Pons (tissue), 1 donor: ENCODE measurements around the gene PIK3R3.

Experiments used
- DNase-seq: peaks from one replicate; pipeline ENCODE4 v3.0.0-alpha.2; 2016; ENCODE audit warnings: low spot score

PIK3R3 gene

DNA sequence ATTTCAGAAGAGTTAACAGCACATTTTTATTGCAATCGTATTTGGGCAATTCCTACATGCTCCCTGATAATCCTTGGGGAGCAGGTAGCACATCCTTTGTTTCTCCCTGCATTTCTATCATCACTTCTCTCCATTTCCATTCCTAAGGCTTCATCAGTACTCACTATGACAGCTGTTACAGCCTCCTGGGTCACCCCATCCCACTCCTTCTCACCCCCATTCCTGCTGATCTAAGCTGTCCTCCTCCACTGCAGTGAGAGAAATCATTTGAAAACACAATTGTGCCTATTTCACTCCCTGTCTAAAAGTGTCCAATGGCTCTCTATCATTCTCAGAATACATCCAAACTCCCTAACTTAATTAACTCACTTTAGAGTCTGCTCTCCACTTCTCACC is 25.5 kb upstream of the PIK3R3 start:
- DNase-seq = no peak

DNA sequence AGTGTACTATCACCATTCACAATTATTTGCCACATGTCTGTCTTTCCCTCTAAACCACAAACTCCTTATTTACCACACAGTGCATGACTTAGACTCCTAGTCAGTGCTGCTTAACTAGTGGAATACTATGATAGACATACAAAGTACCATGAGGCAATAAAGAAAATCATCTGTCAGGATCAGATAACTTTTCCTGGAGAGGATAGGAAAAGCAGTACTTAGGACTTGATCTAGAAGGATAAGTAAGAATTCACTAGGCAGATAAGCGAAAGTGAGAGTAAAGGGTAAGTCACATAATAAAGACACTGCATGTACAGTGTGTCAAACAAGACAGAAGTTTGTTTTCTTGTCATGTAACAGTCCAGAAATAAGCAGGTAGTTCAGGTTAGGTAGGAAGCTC is 21.3 kb upstream of the PIK3R3 start:
- no peak for DNase-seq

GRCh38 chr1:46153228-46153627 is 20.8 kb upstream of the PIK3R3 start:
- no peak for DNase-seq

DNA sequence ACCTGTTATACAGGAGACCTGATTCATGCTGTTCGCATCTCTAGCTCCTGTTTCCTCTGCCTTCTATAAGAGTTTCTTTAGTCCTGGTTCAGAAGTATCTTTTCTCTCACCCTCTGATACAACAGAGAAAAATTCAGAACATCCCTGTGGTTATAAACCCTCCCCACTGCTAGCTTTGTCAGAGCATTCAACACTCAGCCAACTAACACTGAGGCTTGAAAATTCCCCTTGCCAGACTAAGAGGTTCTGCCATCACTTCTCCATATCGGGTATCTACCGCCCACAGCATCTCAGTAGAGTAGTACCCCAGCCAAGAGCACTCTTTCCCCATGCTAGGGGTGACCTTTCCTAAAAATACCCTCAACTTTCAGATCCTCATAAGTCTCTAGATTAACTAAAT is 19.6 kb upstream of the PIK3R3 start:
- no peak for DNase-seq

GRCh38 chr1:46150085-46150484 is 17.7 kb upstream of the PIK3R3 start:
- DNase-seq = no peak

- no peak for DNase-seq
Measured at GRCh38 chr1:46148318-46148717, 15.9 kb upstream of the PIK3R3 start.

GRCh38 chr1:46137916-46138315 is 5.5 kb upstream of the PIK3R3 start:
- no peak for DNase-seq

DNA sequence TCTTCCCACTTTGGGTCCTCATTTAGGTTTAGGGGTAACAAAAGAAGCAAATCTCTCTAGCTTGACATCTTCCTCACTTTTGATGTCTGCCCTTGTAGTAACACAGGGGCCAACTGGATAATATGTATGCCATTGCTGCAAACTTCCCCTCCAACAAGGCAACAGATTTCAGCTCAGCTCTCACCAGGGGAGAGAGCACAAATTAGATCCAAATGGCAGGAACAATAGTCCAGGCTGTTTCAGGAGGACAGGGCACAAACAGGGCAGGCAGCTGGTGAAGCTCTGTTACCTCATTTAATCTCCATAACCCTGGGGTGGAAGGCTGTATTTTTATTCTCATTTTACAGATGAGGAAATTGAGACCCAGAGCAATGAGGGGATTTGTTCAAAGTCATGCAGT is 4.3 kb upstream of the PIK3R3 start:
- DNase-seq = no peak

DNA sequence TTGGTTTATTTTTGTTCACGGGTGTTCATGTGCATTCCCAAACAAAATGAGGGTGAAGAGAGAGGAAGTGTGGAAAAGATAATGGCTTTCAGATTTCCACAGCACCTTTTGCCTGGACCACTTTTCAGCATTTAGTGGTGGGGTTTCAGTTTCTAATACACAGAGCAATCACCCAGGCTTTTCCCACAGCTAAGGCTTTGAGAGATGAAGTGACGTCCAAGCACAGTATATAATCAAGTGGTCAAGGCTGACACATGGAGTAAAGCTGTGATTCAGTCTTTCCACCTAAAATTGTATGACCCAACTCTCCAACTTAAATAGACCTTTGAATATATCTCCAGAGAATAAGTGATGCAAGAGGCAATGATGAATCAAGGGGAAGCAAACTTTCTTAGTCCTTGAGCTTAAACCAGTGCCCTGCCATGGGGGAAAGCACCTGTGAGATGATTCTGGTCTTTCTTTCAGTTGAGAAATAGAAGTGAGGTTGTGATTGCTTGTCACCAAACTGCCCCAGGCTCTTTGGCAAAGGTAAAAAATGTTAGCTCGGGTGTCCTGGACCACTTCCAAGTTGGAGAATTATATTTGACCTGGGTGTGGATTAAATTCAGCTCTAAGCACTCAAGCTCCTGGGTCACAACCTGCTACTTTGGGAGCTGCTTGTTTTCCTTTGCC is 2.4 kb upstream of the PIK3R3 start:
- no peak for DNase-seq

DNA sequence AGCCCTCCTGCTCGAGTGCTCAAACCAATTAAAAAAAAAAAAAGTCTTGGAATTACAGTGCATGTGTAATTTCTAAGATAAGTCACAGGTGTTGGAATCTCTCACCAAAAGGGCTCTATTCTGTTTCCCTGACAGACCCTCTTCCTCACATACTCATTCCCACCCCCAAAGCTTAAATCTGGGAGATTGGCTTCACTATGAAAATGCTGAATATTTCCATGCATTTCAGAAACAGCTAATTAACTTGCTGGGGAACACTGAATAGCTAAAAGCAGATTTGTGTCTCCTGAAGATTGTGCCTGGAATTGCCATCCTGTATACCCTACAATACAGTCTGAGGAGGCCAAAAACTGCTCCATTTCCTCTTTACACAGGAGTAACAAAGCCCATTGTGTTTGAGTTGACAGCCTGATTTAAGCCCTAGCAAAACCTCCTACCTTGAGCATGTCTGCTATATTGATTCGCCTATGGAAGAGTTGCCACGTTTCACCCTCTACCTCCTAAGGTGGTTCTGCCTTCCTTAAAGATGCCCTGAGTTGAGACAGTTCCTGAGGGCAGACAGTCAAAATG is 1.4 kb upstream of the PIK3R3 start:
- peak; percentile 19 for DNase-seq

DNA sequence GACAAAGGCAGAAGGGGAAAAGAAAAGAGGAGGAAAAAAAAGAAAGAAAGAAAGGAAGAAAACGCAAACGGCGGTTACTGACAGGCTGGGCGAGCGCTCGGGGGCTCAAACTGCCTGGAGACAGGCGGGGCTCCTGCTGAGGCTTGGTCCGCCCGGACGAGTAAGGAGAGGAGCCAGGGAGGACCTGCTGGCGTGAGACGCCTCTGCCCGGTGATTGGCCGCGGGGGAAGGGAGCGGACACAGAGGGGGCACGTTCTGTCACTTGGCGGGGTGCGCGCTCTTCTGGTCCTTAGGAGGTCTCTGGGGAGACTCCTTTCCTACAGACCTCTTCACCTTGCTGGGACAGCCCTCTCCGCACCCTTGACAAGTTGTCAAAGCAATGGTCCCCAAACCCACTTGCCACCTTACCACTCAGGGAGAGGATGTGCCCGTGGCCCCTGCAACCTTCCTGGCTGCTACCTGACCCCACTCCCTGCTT is 791 bp upstream of the PIK3R3 start:
- no peak for DNase-seq

DNA sequence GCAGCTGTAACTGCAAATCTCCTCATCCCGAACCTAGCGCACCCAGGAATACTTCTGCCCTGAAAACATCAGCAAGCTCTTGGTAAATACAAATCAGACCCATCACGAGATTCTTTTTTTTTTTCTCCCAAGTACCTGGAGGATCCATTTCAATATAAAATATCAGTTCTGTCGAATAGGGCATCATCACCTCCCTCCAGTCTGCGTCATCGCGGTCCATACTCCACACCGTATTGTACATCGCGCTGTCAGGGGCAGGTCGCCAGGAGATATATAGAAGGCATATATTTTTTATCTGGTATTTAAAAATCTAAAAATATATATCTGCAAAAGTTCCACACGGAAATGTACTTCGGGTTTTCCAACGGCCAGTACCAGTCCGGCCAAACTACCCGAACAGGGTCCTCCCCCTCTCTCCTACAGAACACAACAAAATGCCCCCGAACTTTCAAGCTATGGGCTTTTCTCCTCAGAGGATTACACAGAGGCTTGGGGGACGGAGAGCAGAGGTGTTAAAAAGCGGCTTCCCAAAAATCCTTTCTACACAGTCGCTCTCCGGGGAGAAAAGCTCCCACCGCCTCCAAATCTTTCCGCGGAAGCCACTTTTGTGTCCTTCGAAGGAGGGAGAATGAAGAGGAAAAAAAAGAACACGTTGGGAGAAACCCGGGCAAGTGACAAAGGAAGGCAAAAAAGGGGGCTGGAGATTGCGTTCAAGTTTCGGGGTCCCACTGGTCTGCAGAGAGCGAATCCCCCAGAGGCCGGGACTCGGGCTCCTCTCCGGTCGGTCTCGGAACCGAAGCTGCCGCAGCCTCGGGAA is 509 bp downstream of the PIK3R3 start:
- peak; percentile 35 for DNase-seq

DNA sequence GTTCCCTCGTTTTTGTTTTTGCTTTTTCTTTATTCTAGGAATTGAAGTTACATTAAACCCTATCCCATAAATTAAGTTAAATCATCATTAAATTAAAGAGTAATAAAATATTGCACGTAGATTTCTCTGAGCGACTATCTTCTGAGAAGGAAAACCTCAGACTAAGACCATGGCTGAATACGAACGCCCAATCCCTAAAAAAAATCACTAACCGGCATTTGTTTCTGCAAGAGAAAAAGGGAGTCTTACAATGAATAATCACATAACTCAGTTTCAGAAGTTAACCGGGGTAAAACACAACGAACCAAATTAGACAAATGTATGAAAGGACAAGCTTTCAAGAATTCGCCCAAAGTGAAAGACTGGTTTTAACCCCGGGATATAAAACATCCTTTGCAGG is 1.3 kb downstream of the PIK3R3 start:
- DNase-seq = peak; percentile 30

- peak; percentile 28 for DNase-seq
Measured at GRCh38 chr1:46130606-46131005, 1.8 kb downstream of the PIK3R3 start.

DNA sequence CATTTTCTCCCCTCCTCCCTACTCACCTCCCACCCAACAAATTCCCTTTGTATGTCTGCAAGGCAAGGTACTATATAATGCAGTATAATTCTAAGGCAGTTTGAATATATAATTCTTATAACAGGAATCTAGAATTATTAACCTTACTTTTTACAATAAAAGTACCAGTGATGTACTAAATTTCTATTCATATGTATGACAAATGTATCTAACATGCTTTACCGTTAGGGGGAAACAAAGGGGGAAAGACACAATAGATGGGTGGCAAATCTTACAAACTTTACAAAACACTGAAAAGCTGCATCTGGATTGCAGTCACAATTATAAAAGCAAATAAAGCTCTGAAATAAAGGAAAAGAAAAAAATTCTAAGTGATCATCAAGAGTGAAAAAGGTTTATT is 2.3 kb downstream of the PIK3R3 start:
- DNase-seq = no peak

GRCh38 chr1:46128344-46128743 is 4.1 kb downstream of the PIK3R3 start:
- no peak for DNase-seq

DNA sequence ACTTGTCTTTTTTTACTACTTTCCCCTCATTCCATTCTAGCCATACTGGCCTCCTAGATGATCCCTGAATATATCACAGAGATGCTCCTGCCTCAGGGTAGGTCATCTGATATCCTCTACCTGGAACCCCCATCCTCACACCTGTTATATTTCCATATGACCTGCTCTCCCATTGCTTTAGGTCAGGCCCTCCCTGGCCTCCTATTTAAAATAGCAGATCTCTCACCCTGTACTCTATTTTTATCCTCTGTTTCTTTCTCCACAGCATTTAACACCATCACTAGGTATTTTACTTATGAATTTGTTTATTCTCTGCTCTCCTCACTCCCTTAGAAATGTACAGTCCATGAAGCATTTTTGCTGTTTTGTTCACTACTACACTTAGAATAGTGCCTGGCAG is 13.6 kb downstream of the PIK3R3 start:
- DNase-seq = no peak

- DNase-seq = no peak
Measured at GRCh38 chr1:46117810-46118494, 14.5 kb downstream of the PIK3R3 start.

DNA sequence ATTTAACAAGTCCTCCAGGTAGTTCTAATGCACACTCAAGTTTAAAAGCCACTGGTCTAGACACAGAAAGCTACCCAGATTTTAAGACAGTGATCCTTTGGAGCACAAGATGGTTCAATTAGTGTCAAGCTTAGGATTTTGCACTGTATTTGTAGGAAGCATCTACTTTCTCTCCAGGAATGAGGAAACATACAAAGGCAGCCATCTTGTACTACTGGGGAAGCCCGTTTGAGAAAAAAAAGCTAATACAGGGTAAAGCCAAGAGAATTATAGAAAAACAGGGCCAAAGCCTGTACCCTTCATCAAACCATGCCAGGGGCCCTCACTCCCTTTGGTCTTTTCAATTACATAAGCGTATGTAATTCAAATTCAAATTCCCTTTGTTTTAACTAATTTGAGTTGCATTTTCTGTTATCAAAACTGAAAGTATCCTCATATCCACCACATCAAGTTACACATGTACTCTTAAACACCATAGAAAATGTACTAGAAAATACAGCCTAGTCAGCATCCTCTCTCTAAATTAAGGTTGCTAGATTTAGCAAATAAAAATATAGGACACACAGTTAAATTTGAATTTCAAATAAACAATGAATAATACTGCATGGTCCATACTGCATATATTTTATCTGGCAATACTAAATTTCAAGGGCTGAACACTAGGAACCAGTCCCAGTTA is 17.4 kb downstream of the PIK3R3 start:
- no peak for DNase-seq

GRCh38 chr1:46113948-46114347 is 18.5 kb downstream of the PIK3R3 start:
- no peak for DNase-seq

GRCh38 chr1:46112108-46112507 is 20.3 kb downstream of the PIK3R3 start:
- DNase-seq = no peak

DNA sequence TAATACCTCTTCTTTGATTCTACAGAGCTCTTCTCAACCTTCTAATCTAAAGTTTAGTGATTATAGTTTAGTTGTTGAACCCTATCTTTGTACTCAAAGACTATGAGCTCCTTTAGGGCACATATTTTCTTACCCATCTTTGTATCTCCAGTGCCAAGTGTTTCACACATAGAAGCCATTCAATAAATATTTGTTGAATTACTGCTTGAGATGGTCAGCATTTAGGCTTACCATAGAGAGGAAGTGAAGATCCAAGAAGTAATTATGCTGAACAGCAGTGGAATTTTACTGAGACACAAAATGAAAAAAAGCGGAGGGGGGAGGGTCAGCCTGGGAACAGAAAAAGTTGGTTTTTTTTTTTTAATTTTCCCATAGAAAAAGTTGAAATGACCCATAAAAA is 21.9 kb downstream of the PIK3R3 start:
- no peak for DNase-seq
